BLaER1 treated with 17β-estradiol and CSF1 and Interleukin-3, amounts not matched to agents 10 nM and 100 nM (cell line): ENCODE data around the gene UNKL.

Experiments
- H3K27ac ChIP-seq, 11 experiments: shearing (Covaris generic); formaldehyde crosslinking; 2 replicates each; pipeline ENCODE4 v1.8.1; 2022
- H3K27me3 ChIP-seq, 11 experiments: shearing (Covaris generic); formaldehyde crosslinking; 2 replicates each; pipeline ENCODE4 v1.8.1; 2022
- H3K36me3 ChIP-seq, 11 experiments: shearing (Covaris generic); formaldehyde crosslinking; 2 replicates each; pipeline ENCODE4 v1.8.1; 2022
- H3K4me1 ChIP-seq, 10 experiments: shearing (Covaris generic); formaldehyde crosslinking; 2 replicates each; pipeline ENCODE4 v1.8.1; 2022
- H3K4me2 ChIP-seq, 11 experiments: shearing (Covaris generic); formaldehyde crosslinking; 2 replicates each; pipeline ENCODE4 v1.8.1; 2022
- H3K4me3 ChIP-seq, 10 experiments: shearing (Covaris generic); formaldehyde crosslinking; 2 replicates each; pipeline ENCODE4 v1.8.1; 2022
- H3K9ac ChIP-seq, 11 experiments: shearing (Covaris generic); formaldehyde crosslinking; 2 replicates each; pipeline ENCODE4 v1.8.1; 2022
- H3K9me3 ChIP-seq, 11 experiments: shearing (Covaris generic); formaldehyde crosslinking; replicated peaks in 1 of 11; 2 replicates each; pipeline ENCODE4 v1.8.1; 2022
- H4K20me1 ChIP-seq, 11 experiments: shearing (Covaris generic); formaldehyde crosslinking; 2 replicates each; pipeline ENCODE4 v1.8.1; 2022
- Cebpa-rat ChIP-seq, 11 experiments: shearing (Covaris generic); IDR thresholded peaks; 2 replicates each; pipeline ENCODE4 v1.8.1; 2022

The UNKL gene

GRCh38 chr16:1398351-1398750 lies 16.2 kb downstream of the UNKL start:
- Histone ChIP-seq H3K27me3 (no peaks in the 10 kb centered on the region), H3K9me3 (no peaks in the 10 kb centered on the region), H3K4me1 (peaks cover 0 to 28% (median 17%) of the 10 kb centered on the region in 10 experiments; a peak in 13 of 20 replicates), H3K4me2 (peak overlapping the region in 5 of 11 experiments; percentile 24 to 56 (median 36); a peak in 9 of 22 replicates), H4K20me1 (peaks cover 8 to 57% (median 27%) of the 10 kb centered on the region in 11 experiments; a peak in 15 of 22 replicates), H3K4me3 (no peak overlapping the region; a peak in 1 of 20 replicates), H3K36me3 (peaks cover 68 to 93% (median 82%) of the 10 kb centered on the region in 11 experiments), H3K9ac (peak overlapping the region in 6 of 11 experiments; percentile 9 to 71 (median 20); a peak in 5 of 22 replicates), H3K27ac (no peak overlapping the region)
- TF ChIP-seq Cebpa-rat (IDR thresholded peaks at IDR 0.05): no peak

- Histone ChIP-seq H3K4me3 (no peak overlapping the region), H3K36me3 (peaks cover 68 to 93% (median 82%) of the 10 kb centered on the region in 11 experiments), H3K27me3 (no peaks in the 10 kb centered on the region), H3K4me1 (peaks cover 0 to 33% (median 20%) of the 10 kb centered on the region in 10 experiments; a peak in 13 of 20 replicates), H3K9ac (no peak overlapping the region), H3K4me2 (no peak overlapping the region), H4K20me1 (peaks cover 3 to 53% (median 22%) of the 10 kb centered on the region in 11 experiments; a peak in 14 of 22 replicates), H3K27ac (no peak overlapping the region), H3K9me3 (no peaks in the 10 kb centered on the region)
- TF ChIP-seq Cebpa-rat (IDR thresholded peaks at IDR 0.05): no peak
Measured at GRCh38 chr16:1397779-1398178, 16.7 kb downstream of the UNKL start.

- Histone ChIP-seq H3K9ac (no peak overlapping the region), H3K4me1 (peaks cover 0 to 56% (median 31%) of the 10 kb centered on the region in 10 experiments; a peak in 15 of 20 replicates), H3K4me3 (no peak overlapping the region), H4K20me1 (peaks cover 0 to 37% (median 8%) of the 10 kb centered on the region in 11 experiments; a peak in 13 of 22 replicates), H3K27me3 (no peaks in the 10 kb centered on the region), H3K9me3 (peaks cover 0 to 17% (median 0%) of the 10 kb centered on the region in 11 experiments; a peak in 8 of 22 replicates), H3K4me2 (no peak overlapping the region), H3K27ac (no peak overlapping the region), H3K36me3 (peaks cover 62 to 93% (median 78%) of the 10 kb centered on the region in 11 experiments)
- TF ChIP-seq Cebpa-rat (IDR thresholded peaks at IDR 0.05): no peak
Measured at GRCh38 chr16:1395444-1396031, 19.0 kb downstream of the UNKL start.

GRCh38 chr16:1394367-1394951 lies 20.0 kb downstream of the UNKL start:
- Histone ChIP-seq H3K36me3 (peaks cover 62 to 91% (median 76%) of the 10 kb centered on the region in 11 experiments), H3K9me3 (peaks cover 0 to 21% (median 0%) of the 10 kb centered on the region in 11 experiments; a peak in 8 of 22 replicates), H4K20me1 (peaks cover 0 to 31% (median 8%) of the 10 kb centered on the region in 11 experiments; a peak in 13 of 22 replicates), H3K27me3 (no peaks in the 10 kb centered on the region), H3K27ac (no peak overlapping the region), H3K4me1 (peaks cover 0 to 67% (median 42%) of the 10 kb centered on the region in 10 experiments; a peak in 15 of 20 replicates), H3K4me3 (no peak overlapping the region), H3K9ac (no peak overlapping the region), H3K4me2 (no peak overlapping the region)
- no peak for TF ChIP-seq Cebpa-rat (IDR thresholded peaks at IDR 0.05)

GRCh38 chr16:1393613-1394176 lies 20.8 kb downstream of the UNKL start:
- Histone ChIP-seq H3K4me1 (peaks cover 0 to 66% (median 39%) of the 10 kb centered on the region in 10 experiments; a peak in 15 of 20 replicates), H3K27ac (no peak overlapping the region), H3K27me3 (no peaks in the 10 kb centered on the region), H3K4me2 (peak overlapping the region in 6 of 11 experiments; percentile 20 to 60 (median 42); a peak in 11 of 22 replicates), H3K9ac (peak overlapping the region in 5 of 11 experiments; percentile 11 to 58 (median 41); a peak in 5 of 22 replicates), H4K20me1 (peaks cover 0 to 24% (median 4%) of the 10 kb centered on the region in 11 experiments; a peak in 12 of 22 replicates), H3K4me3 (no peak overlapping the region), H3K9me3 (peaks cover 0 to 21% (median 0%) of the 10 kb centered on the region in 11 experiments; a peak in 8 of 22 replicates), H3K36me3 (peaks cover 58 to 89% (median 73%) of the 10 kb centered on the region in 11 experiments)
- no peak for TF ChIP-seq Cebpa-rat (IDR thresholded peaks at IDR 0.05)

GRCh38 chr16:1392826-1393225 lies 21.7 kb downstream of the UNKL start:
- H4K20me1 ChIP-seq: peaks cover 0 to 26% (median 8%) of the 10 kb centered on the region in 11 experiments; a peak in 9 of 22 replicates
- no peak overlapping the region for H3K27ac ChIP-seq
- H3K4me1 ChIP-seq: peaks cover 0 to 69% (median 42%) of the 10 kb centered on the region in 10 experiments; a peak in 15 of 20 replicates
- peak overlapping the region in 3 of 11 experiments; percentile 44 to 60 (median 46); a peak in 3 of 22 replicates for H3K4me2 ChIP-seq
- H3K27me3 ChIP-seq: no peaks in the 10 kb centered on the region
- H3K9me3 ChIP-seq: peaks cover 0 to 21% (median 0%) of the 10 kb centered on the region in 11 experiments; a peak in 8 of 22 replicates
- peaks cover 51 to 89% (median 72%) of the 10 kb centered on the region in 11 experiments for H3K36me3 ChIP-seq
- H3K9ac ChIP-seq: peak overlapping the region in 2 of 11 experiments; percentile 50 to 58; a peak in 1 of 22 replicates
- H3K4me3 ChIP-seq: no peak overlapping the region
- TF ChIP-seq Cebpa-rat (IDR thresholded peaks at IDR 0.05): no peak

GRCh38 chr16:1390239-1390779 lies 24.2 kb downstream of the UNKL start:
- Histone ChIP-seq H3K9ac (0 out of 22 replicates have a peak overlapping the region, but pooled peaks of 1 of the 11 experiments have one; percentile 32), H3K27ac (peak overlapping the region in 5 of 11 experiments; percentile 33 to 73 (median 46); a peak in 7 of 22 replicates), H3K4me1 (peaks cover 0 to 79% (median 53%) of the 10 kb centered on the region in 10 experiments; a peak in 15 of 20 replicates), H3K36me3 (peaks cover 43 to 88% (median 65%) of the 10 kb centered on the region in 11 experiments), H4K20me1 (peaks cover 0 to 39% (median 28%) of the 10 kb centered on the region in 11 experiments; a peak in 12 of 22 replicates), H3K4me3 (no peak overlapping the region), H3K9me3 (peaks cover 0 to 21% (median 0%) of the 10 kb centered on the region in 11 experiments; a peak in 8 of 22 replicates), H3K4me2 (peak overlapping the region in 9 of 11 experiments; percentile 26 to 66 (median 60); a peak in 17 of 22 replicates), H3K27me3 (no peaks in the 10 kb centered on the region)
- TF ChIP-seq Cebpa-rat (IDR thresholded peaks at IDR 0.05): no peak

- Histone ChIP-seq H4K20me1 (peaks cover 0 to 44% (median 30%) of the 10 kb centered on the region in 11 experiments; a peak in 12 of 22 replicates), H3K4me1 (peaks cover 0 to 79% (median 53%) of the 10 kb centered on the region in 10 experiments; a peak in 15 of 20 replicates), H3K9ac (peak overlapping the region in 4 of 11 experiments; percentile 10 to 55 (median 32); a peak in 4 of 22 replicates), H3K4me2 (peak overlapping the region in 8 of 11 experiments; percentile 26 to 66 (median 62); a peak in 16 of 22 replicates), H3K9me3 (peaks cover 0 to 21% (median 0%) of the 10 kb centered on the region in 11 experiments; a peak in 8 of 22 replicates), H3K27me3 (no peaks in the 10 kb centered on the region), H3K27ac (peak overlapping the region in 2 of 11 experiments; percentile 53 to 73; a peak in 4 of 22 replicates), H3K36me3 (peaks cover 45 to 91% (median 70%) of the 10 kb centered on the region in 11 experiments), H3K4me3 (no peak overlapping the region)
- no peak for TF ChIP-seq Cebpa-rat (IDR thresholded peaks at IDR 0.05)
Measured at GRCh38 chr16:1389762-1390161, 24.7 kb downstream of the UNKL start.
